H1 (cell line): ENCODE results near the gene USP37. TPM values are rescaled to one million over a fixed set of nuclear protein-coding genes. Genes with fewer than 3 reads are reported as not detected.

Source experiments
- CTCF ChIP-seq, 3 experiments: IDR thresholded peaks; 1 replicate in 2 of 3; 2 replicates in 1 of 3; pipeline versions ENCODE4 v1.5.1 to v1.6.1; 2011; ENCODE audit warnings: low read length in 3 of 3, mild to moderate bottlenecking in 3 of 3, inconsistent platforms in 2 of 3, low read depth in 1 of 3, moderate library complexity in 1 of 3; ENCODE audit not compliant: insufficient read depth in 1 of 3; ENCODE audit errors: control extremely low read depth in 1 of 3
- GABPA ChIP-seq: IDR thresholded peaks from 2 replicates; pipeline ENCODE4 v1.6.1; 2011; ENCODE audit warnings: mild to moderate bottlenecking, low read length, moderate library complexity, borderline replicate concordance; ENCODE audit not compliant: insufficient read depth
- MAX ChIP-seq: IDR thresholded peaks from 2 replicates; pipeline ENCODE4 v1.6.1; 2012; ENCODE audit warnings: inconsistent platforms
- PHF8 ChIP-seq: fragments of 200-600 bp; sonication (generic); conservative IDR thresholded peaks from 2 replicates; pipeline ENCODE4 v1.7.1; 2012; ENCODE audit warnings: low read depth, mild to moderate bottlenecking, inconsistent platforms, low read length, moderate library complexity
- SP2 ChIP-seq: IDR thresholded peaks from 2 replicates; pipeline ENCODE4 v1.6.1; 2012; ENCODE audit warnings: mild to moderate bottlenecking, low read length, inconsistent platforms
- TCF12 ChIP-seq: IDR thresholded peaks from 2 replicates; pipeline ENCODE4 v1.6.1; 2011; ENCODE audit warnings: low read depth, mild to moderate bottlenecking, low read length
- polyA plus RNA-seq, 7 experiments: library from polyadenylated mRNA; depleted of rRNA in 3 of 7; stranded (reverse) in 5 of 7; unstranded in 2 of 7; fragments of >200 nt in 5 of 7; fragments of 200-250 nt in 2 of 7; gene quantifications; 1 replicate in 5 of 7; 2 replicates in 1 of 7; 4 replicates in 1 of 7; pipeline versions ENCODE4 v1.2.1 to v1.2.3, GENCODE V29; 2011 to 2013; ENCODE audit warnings: missing spikeins in 2 of 7, mixed read lengths in 2 of 7
- total RNA-seq: library from RNA; stranded (reverse); fragmentation: NEBNext Ultra II Directional; extraction: Animal tissue kit (Norgen Biotek cat#: 25700); gene quantifications from 2 replicates; pipeline ENCODE4 v1.2.1, GENCODE V29; 2021
- TF ChIP-seq, protein P1 (sequence below): fragments of 300-600 bp; sonication (generic); IDR thresholded peaks from 2 replicates; pipeline ENCODE4 v1.7.1; 2012; ENCODE audit warnings: low read length, moderate library complexity, mild to moderate bottlenecking, inconsistent platforms; ENCODE audit not compliant: insufficient replicate concordance

Gene USP37
- total and polyA plus RNA-seq, 2 of the 8 experiments (the other 6 are each of a cell fraction or from before 2014, with no cell fraction given) = 3.8 to 29.1 TPM

DNA sequence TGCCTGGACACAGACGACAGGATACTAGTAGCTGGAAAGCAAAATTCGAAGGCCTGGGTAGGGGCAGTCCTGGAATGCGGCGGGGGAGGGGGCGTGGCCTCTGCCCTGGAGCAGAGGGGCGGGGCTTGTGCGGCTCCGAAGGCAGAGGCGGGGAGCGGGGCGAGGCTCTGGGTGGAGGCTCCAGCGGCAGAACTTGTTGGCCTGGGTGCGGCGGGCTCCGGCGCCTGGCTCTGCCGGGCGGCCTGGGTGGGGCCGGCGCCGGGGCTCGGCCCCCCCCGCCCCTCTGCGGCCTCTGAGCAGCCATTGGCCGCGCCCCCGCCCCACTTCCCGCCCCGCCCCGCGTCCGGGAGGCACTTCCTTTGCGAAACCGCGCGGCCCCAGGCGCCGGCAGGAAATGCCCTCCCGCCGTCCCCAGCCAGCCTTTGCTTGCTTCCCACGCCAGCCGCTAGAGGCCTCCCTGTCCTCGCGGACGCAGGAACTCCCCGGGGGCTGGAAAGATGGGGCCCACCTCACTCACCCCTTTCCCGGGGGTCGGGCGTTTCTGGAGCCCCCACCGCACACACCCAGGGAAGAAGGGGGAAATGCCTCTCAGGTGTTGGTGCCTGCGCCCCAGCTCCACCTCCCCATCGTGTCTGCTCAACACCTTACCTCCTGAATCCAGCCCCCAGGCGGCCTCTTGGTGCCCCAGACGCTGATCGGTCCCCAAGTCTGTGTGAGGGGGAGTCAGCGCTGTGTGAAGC, 161.8 kb downstream of the USP37 start (continued):
- TF ChIP-seq GABPA (no peak), CTCF (IDR thresholded peaks at IDR 0.05; ENCODE audit: control extremely low read depth in 1 of 3, insufficient read depth in 1 of 3, low read depth in 1 of 3, low read length in 3 of 3) (peak in 2 of 3 experiments; percentile 73 to 78; a peak in 3 of 4 replicates), TCF12 (no peak), SP2 (no peak), PHF8 (no peak; the same call in 1 of the 2 replicates), MAX (no peak; the same call in 1 of the 2 replicates)
- TF ChIP-seq, protein P1, sequence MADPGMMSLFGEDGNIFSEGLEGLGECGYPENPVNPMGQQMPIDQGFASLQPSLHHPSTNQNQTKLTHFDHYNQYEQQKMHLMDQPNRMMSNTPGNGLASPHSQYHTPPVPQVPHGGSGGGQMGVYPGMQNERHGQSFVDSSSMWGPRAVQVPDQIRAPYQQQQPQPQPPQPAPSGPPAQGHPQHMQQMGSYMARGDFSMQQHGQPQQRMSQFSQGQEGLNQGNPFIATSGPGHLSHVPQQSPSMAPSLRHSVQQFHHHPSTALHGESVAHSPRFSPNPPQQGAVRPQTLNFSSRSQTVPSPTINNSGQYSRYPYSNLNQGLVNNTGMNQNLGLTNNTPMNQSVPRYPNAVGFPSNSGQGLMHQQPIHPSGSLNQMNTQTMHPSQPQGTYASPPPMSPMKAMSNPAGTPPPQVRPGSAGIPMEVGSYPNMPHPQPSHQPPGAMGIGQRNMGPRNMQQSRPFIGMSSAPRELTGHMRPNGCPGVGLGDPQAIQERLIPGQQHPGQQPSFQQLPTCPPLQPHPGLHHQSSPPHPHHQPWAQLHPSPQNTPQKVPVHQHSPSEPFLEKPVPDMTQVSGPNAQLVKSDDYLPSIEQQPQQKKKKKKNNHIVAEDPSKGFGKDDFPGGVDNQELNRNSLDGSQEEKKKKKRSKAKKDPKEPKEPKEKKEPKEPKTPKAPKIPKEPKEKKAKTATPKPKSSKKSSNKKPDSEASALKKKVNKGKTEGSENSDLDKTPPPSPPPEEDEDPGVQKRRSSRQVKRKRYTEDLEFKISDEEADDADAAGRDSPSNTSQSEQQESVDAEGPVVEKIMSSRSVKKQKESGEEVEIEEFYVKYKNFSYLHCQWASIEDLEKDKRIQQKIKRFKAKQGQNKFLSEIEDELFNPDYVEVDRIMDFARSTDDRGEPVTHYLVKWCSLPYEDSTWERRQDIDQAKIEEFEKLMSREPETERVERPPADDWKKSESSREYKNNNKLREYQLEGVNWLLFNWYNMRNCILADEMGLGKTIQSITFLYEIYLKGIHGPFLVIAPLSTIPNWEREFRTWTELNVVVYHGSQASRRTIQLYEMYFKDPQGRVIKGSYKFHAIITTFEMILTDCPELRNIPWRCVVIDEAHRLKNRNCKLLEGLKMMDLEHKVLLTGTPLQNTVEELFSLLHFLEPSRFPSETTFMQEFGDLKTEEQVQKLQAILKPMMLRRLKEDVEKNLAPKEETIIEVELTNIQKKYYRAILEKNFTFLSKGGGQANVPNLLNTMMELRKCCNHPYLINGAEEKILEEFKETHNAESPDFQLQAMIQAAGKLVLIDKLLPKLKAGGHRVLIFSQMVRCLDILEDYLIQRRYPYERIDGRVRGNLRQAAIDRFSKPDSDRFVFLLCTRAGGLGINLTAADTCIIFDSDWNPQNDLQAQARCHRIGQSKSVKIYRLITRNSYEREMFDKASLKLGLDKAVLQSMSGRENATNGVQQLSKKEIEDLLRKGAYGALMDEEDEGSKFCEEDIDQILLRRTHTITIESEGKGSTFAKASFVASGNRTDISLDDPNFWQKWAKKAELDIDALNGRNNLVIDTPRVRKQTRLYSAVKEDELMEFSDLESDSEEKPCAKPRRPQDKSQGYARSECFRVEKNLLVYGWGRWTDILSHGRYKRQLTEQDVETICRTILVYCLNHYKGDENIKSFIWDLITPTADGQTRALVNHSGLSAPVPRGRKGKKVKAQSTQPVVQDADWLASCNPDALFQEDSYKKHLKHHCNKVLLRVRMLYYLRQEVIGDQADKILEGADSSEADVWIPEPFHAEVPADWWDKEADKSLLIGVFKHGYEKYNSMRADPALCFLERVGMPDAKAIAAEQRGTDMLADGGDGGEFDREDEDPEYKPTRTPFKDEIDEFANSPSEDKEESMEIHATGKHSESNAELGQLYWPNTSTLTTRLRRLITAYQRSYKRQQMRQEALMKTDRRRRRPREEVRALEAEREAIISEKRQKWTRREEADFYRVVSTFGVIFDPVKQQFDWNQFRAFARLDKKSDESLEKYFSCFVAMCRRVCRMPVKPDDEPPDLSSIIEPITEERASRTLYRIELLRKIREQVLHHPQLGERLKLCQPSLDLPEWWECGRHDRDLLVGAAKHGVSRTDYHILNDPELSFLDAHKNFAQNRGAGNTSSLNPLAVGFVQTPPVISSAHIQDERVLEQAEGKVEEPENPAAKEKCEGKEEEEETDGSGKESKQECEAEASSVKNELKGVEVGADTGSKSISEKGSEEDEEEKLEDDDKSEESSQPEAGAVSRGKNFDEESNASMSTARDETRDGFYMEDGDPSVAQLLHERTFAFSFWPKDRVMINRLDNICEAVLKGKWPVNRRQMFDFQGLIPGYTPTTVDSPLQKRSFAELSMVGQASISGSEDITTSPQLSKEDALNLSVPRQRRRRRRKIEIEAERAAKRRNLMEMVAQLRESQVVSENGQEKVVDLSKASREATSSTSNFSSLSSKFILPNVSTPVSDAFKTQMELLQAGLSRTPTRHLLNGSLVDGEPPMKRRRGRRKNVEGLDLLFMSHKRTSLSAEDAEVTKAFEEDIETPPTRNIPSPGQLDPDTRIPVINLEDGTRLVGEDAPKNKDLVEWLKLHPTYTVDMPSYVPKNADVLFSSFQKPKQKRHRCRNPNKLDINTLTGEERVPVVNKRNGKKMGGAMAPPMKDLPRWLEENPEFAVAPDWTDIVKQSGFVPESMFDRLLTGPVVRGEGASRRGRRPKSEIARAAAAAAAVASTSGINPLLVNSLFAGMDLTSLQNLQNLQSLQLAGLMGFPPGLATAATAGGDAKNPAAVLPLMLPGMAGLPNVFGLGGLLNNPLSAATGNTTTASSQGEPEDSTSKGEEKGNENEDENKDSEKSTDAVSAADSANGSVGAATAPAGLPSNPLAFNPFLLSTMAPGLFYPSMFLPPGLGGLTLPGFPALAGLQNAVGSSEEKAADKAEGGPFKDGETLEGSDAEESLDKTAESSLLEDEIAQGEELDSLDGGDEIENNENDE = no peak
